ENCODE data around the gene TICAM2.

The TICAM2 gene

DNA sequence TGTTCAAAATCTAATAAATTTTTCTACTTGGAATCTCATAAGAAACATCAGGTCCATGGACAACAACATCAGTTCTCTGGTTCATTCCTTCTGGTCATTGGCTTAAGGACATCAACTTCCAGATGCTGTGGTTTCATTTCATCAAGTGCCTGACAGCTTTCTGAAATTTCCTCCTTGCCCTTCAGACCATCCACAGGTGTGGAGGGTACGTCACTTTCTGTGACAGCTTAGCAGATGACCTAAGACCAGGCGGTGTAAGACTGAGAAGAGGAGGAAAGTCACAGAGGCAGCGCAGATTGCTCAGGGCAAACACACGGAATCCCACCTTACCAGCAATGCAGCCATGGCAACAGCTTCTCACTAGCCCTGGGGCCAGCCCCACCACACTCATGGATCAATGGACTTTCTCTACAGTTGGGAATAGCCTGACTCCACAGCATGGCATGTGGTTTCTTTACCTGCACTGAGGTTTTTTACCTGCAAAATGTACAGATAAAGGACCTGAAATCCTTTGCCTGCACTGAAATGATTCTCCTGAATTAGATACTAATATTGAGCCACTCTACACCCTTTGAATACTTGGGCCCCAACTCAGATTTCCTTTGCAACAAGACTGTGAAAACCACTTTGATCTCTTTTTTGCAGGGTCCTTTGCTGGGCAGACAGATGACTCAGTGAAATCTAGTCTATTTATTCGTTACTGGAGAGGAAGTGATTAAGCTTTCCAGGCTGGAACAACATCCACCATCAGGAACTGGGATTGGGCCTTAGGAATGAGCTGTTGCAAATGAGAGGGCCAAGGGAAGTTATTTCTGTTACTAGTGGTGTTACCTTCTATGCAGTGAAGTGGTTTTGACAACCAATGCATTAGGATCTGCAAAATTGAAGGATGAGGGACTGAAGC is 26.9 kb downstream of the TICAM2 start:
- in situ Hi-C loops (cut with MboI; ENCODE audit: low sequenced_read_pairs) = loop anchor here (25.0 kb wide), 1 partner anchor 263 kb away; no protein-coding TSS in a partner anchor

- in situ Hi-C loops (cut with MboI; ENCODE audit: low sequenced_read_pairs) = no loop called here
These were observed 29.1 kb downstream of the TICAM2 start for GRCh38 chr5:115573133-115573532.

- in situ Hi-C loops (cut with MboI; ENCODE audit: low sequenced_read_pairs) = no loop called here
These were observed 30.8 kb downstream of the TICAM2 start for GRCh38 chr5:115571441-115571878.

DNA sequence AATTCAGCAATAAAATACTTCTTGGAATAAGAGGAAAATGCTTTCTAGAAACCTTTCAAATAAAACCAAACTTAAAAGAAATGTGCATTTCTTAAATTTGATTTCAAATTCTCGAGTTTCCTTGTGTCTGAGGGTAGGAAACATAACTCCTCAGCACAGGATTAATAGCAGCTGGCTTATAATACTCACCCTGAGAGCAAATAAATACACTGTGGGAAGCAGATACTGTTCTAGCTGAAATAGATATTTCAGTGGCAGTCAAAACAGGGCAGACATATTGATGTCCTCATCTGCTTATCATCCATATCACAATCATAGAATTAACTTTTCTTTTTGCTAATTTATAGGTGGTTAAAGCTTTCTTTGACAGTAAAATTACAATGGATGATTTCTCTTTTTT is 33.6 kb downstream of the TICAM2 start:
- in situ Hi-C loops (cut with MboI; ENCODE audit: low sequenced_read_pairs) = no loop called here

- in situ Hi-C loops (cut with MboI; ENCODE audit: low sequenced_read_pairs) = no loop called here
These were observed 37.0 kb downstream of the TICAM2 start for GRCh38 chr5:115565233-115565632.

- in situ Hi-C loops (cut with MboI; ENCODE audit: low sequenced_read_pairs) = no loop called here
These were observed 41.1 kb downstream of the TICAM2 start for GRCh38 chr5:115561176-115561575.

GRCh38 chr5:115559524-115559923 is 42.8 kb downstream of the TICAM2 start:
- in situ Hi-C loops (cut with MboI; ENCODE audit: low sequenced_read_pairs) = no loop called here

DNA sequence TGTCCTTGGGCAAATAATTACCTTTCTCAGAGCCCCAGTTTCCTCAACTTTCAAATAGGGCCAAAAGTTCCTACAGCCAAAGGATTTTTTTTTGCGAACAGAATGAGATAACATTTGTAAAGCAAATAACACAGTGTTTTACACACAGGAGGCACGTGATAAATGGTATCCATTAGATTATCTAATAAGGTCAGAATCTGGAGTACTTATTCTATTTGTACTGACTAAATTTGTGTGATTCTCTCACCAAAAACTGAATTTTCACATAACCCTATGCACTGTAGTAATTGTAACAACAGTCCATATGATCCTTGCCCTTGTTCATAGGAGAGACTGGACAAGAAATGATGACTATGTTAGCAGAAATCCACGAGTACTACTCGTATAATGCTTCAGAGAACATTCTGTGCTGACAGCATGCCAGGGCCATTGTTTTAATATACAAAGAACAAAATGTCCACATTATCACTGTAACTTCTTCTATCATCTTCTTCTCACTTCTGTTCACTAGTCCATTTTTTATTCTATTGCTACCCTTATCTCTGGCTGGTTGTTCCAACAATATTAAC is 43.8 kb downstream of the TICAM2 start:
- in situ Hi-C loops (cut with MboI; ENCODE audit: low sequenced_read_pairs) = no loop called here

GRCh38 chr5:115557667-115558387 is 44.5 kb downstream of the TICAM2 start:
- in situ Hi-C loops (cut with MboI; ENCODE audit: low sequenced_read_pairs) = no loop called here

DNA sequence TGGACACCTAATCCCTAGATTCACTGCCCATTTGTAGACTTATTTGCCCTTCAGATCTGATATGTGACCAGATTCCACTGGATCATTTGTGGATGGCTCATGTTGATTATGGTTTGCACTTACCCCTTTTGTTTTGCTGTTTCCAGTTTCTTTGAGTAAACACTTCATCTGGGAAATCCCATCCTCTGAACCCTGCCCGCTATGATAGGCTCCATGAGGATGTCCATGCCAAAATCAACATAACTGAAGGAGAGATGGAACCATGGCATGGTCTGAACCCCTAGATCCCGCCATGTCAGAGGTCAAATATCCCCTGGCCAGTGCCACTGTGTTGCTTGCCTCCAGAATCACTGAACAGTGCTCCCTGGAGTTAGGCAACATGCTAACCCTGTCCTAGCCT is 46.0 kb downstream of the TICAM2 start:
- in situ Hi-C loops (cut with MboI; ENCODE audit: low sequenced_read_pairs) = no loop called here

GRCh38 chr5:115555084-115555633 is 47.1 kb downstream of the TICAM2 start:
- in situ Hi-C loops (cut with MboI; ENCODE audit: low sequenced_read_pairs) = no loop called here

DNA sequence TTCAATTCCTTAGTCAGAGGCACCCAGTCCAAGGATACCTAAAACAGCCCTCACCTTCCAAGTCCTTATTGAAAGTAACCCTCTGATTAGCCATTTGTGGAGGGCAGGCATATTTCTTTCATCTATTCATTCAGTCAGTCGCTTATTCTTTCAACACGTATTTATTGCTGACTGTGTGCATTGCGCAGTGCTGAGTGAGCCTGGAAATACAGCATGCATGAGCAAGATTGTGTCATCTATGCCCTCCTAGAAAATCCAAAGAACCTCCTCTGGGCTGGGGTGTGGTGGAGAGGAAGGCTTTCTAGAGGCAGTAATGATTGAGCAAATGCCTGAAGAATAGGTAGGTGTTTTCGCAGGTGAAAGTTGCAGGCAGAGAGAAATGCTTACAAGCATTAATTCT is 49.2 kb downstream of the TICAM2 start:
- in situ Hi-C loops (cut with MboI; ENCODE audit: low sequenced_read_pairs) = no loop called here

- in situ Hi-C loops (cut with MboI; ENCODE audit: low sequenced_read_pairs) = no loop called here
These were observed 50.9 kb downstream of the TICAM2 start for GRCh38 chr5:115551415-115551814.

DNA sequence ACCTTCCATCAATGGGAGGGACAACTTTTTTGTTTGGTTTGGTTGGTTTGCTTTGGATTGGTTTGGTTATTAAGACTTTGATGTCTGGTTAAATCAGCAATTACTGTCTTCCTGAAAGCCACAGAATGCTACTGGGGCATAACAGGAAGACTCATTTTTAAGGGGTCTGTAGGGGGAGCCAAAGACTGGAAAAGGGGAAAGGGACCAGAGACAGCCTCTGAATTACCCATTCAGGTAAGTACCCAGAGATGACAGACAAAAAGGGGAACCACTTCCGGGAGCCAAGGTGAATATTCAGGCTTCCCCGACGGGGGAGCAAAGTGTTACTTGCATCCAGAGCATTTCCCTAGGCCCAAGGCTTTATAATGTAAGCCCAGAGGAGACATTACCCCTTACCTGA is 53.1 kb downstream of the TICAM2 start:
- in situ Hi-C loops (cut with MboI; ENCODE audit: low sequenced_read_pairs) = no loop called here

GRCh38 chr5:115548683-115549082 is 53.6 kb downstream of the TICAM2 start:
- in situ Hi-C loops (cut with MboI; ENCODE audit: low sequenced_read_pairs) = no loop called here

DNA sequence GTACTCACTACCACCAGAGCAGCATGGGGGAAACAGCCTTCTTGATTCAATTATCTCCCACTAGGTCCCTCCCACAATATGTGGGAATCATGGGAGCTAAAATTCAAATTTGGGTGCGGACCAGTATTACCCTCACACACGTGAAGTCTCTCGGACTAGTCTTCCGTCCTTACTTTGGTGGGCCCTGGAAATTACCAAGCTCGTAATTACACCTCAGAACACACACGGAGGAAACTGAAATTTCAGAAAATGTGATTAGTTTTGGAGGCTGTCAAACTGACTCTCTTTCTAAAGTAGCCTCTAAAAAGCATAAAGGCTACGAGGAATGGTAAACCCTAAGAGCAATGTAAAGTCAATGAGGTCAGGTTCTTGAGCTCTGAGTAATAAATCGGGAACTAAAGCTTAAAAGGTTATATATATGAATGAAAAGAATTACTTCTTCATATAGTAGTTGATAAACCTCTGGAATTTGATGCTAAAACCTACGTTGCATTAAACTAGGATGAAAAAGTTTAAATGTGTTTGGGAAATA is 56.9 kb downstream of the TICAM2 start:
- in situ Hi-C loops (cut with MboI; ENCODE audit: low sequenced_read_pairs) = no loop called here

DNA sequence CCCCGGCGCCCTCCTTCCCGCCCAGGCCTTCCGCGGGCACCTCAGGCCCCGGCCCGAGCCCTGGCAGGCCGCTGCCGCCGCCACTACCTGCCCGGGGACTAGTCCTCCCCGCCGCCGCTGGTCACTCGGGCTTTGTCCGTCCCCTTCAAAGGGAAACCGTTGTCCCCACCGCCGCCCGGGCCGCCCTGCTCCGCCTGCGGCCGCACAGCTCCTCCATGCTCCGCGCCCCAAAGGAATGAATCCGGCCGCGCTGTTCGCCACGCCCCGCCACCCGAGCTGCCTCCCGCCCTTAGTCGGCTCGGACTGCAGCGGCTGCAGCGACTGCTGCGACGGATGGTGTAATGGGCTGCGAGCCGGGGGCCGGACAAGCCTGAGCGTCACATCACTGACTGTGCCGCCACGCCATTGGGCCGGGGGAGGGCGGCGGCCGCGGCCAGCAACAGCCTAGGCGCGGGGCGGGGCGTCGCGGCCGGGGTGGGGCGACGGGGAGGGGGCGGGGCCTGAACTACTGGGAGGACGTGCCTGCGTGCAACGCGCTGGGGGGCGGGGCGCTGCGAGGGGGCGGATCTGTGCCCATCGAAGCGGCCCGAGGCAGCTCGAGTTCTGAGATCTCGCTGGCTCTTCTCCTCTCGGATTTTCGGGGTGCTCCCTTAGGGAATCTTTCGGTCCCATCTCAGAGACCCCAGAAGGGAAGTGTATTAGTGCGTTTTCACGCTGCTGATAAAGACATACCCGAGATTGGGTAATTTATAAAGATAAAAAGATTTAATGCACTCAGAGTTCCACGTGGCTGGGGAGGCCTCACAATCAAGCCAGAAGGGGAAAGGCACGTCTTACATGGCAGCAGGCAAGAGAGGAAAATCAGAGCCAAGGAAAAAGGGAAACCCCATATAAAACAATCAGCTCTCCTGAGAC is 57.6 kb downstream of the TICAM2 start, which contains the start of gene FEM1C:
Gene FEM1C, minus strand, starts transcription at position 340 of the 915 bp plus-strand sequence. CDS start 1,282 bp downstream, outside the sequence.
- in situ Hi-C loops (cut with MboI; ENCODE audit: low sequenced_read_pairs) = no loop called here

DNA sequence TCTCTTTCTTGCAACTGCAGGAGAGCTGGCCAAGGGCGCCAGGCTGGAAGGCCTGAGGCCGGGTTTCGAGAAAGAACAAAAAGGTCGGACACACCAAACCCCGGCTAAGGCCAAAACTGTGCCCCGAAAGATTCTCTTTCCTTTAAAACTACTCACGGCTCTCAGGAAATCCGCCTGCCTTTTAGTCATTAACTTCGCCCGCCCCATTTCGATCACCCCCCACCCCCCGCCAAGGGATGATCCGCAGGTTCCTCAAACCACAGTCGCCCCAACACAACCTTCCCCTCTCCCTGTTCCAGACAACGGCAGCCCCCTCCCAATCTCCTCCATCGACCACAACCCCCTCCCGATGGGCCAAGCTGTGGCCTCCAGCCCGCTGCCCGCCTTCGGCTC is 58.2 kb downstream of the TICAM2 start:
- in situ Hi-C loops (cut with MboI; ENCODE audit: low sequenced_read_pairs) = no loop called here

- in situ Hi-C loops (cut with MboI; ENCODE audit: low sequenced_read_pairs) = no loop called here
These were observed 58.8 kb downstream of the TICAM2 start for GRCh38 chr5:115543365-115544042.

Measured in HL-60/S4 (cell line).